ENCODE results near the gene ZRSR2. TPM values are rescaled to one million over a fixed set of nuclear protein-coding genes. Genes with fewer than 3 reads are reported as not detected.

Gene ZRSR2
- polyA plus RNA-seq, 1 of the 3 experiments (the other 2 are of a cell fraction) = 14.3 TPM

- TF ChIP-seq EP300 (IDR thresholded peaks at IDR 0.05; ENCODE audit: borderline replicate concordance in 1 of 2, low read depth in 1 of 2, low read length in 1 of 2) (no peak), IRF3 (IDR thresholded peaks at IDR 0.05; ENCODE audit: low read depth, low read length) (no peak), POLR2AphosphoS5 (IDR thresholded peaks at IDR 0.05; ENCODE audit: low read depth, low read length) (no peak), GABPA (IDR thresholded peaks at IDR 0.05; ENCODE audit: low read depth) (no peak), EZH2phosphoT487 (IDR thresholded peaks at IDR 0.05; ENCODE audit: borderline replicate concordance, low read depth) (no peak), NRF1 (IDR thresholded peaks at IDR 0.05; ENCODE audit: low read depth, low read length) (no peak), RXRA (IDR thresholded peaks at IDR 0.05; ENCODE audit: borderline replicate concordance, low read depth) (no peak), GATA2 (CRISPR knock-in tag; IDR thresholded peaks at IDR 0.05) (no peak), PBX3 (IDR thresholded peaks at IDR 0.05) (no peak)
Measured at GRCh38 chrX:15755091-15755490, 35.2 kb upstream of the ZRSR2 start (continued).

- Histone ChIP-seq H3F3A (replicated peaks; ENCODE audit: insufficient read depth) (peaks cover 8% of the 10 kb centered on the region), H3K79me2 (ENCODE audit: insufficient read depth) (no peaks in the 10 kb centered on the region), H3K4me2 (no peak overlapping the region), H3K27me3 (ENCODE audit: insufficient read depth) (no peaks in the 10 kb centered on the region), H3K36me3 (replicated peaks in 1 of 2; ENCODE audit: control insufficient read depth in 1 of 2, insufficient read depth in 2 of 2, low read length in 1 of 2) (no peaks in the 10 kb centered on the region), H4K20me1 (ENCODE audit: insufficient read depth) (no peaks in the 10 kb centered on the region), H3K27ac (ENCODE audit: low read depth in 2 of 2, low read length in 1 of 2) (no peak overlapping the region), H3K9me3 (no peaks in the 10 kb centered on the region), H3K9ac (no peak overlapping the region), H3K4me3 (ENCODE audit: low read depth in 2 of 2, low read length in 1 of 2) (no peak overlapping the region), H3K9me2 (no peaks in the 10 kb centered on the region), H3K4me1 (ENCODE audit: control insufficient read depth in 1 of 2, insufficient read depth in 2 of 2, low read depth in 1 of 2, low read length in 1 of 2) (peaks cover 0 to 4% of the 10 kb centered on the region in 2 experiments; a peak in 2 of 4 replicates), H2AFZ (ENCODE audit: low read depth) (no peak overlapping the region)
- ChIA-PET POLR2A (no interaction called here), CTCF (no interaction called here)
- 80% methylated on average over 4 of the region's 4 CpGs for WGBS (ENCODE audit: low lambda C conversion rate)
- no peak for DNase-seq
- TF ChIP-seq POLR2AphosphoS5 (IDR thresholded peaks at IDR 0.05; ENCODE audit: low read depth, low read length) (no peak), RXRA (IDR thresholded peaks at IDR 0.05; ENCODE audit: borderline replicate concordance, low read depth) (no peak), NFIC (IDR thresholded peaks at IDR 0.05; ENCODE audit: borderline replicate concordance) (no peak), CTCF (IDR thresholded peaks at IDR 0.05) (no peak), FOXJ3 (CRISPR knock-in tag; IDR thresholded peaks at IDR 0.05) (no peak), USF2 (IDR thresholded peaks at IDR 0.05; ENCODE audit: borderline replicate concordance, low read depth, low read length) (no peak), FOXM1 (IDR thresholded peaks at IDR 0.05; ENCODE audit: low read depth) (no peak), JUND (IDR thresholded peaks at IDR 0.05) (no peak), REST (IDR thresholded peaks at IDR 0.05; ENCODE audit: low read depth, low read length) (no peak), NRF1 (IDR thresholded peaks at IDR 0.05; ENCODE audit: low read depth, low read length) (no peak), PBX3 (IDR thresholded peaks at IDR 0.05) (no peak), RFX5 (IDR thresholded peaks at IDR 0.05; ENCODE audit: low read length) (no peak), TEAD4 (IDR thresholded peaks at IDR 0.05; ENCODE audit: borderline replicate concordance, insufficient read depth) (no peak), MEF2A (IDR thresholded peaks at IDR 0.05; ENCODE audit: borderline replicate concordance, low read depth) (no peak), IRF3 (IDR thresholded peaks at IDR 0.05; ENCODE audit: low read depth, low read length) (no peak)
Measured at GRCh38 chrX:15758140-15758539, 32.1 kb upstream of the ZRSR2 start.
